Breast epithelium (tissue), 4 donors: ENCODE data around the gene ZNF317. TPM values are rescaled to one million over a fixed set of nuclear protein-coding genes. Genes with fewer than 3 reads are reported as not detected.

Experiments used
- DNase-seq, 2 donors: peaks; one replicate each; pipeline ENCODE4 v3.0.0-alpha.2; 2019; ENCODE audit warnings: low spot score in 2 of 2
- H3K27ac ChIP-seq, 2 donors: fragments of 200-600 bp; sonication (generic) in 1 of 2; one replicate each; pipeline ENCODE4 v1.5.1; 2016 to 2019; ENCODE audit warnings: mild to moderate bottlenecking in 1 of 2
- H3K27me3 ChIP-seq, 2 donors: fragments of 200-600 bp; sonication (generic) in 1 of 2; one replicate each; pipeline versions ENCODE4 v1.5.1 to v1.6.0; 2017 to 2019; ENCODE audit warnings: control low read depth in 1 of 2, mild to moderate bottlenecking in 1 of 2
- H3K36me3 ChIP-seq: fragments of 200-600 bp; one replicate; pipeline ENCODE4 v1.5.1; 2019
- H3K4me1 ChIP-seq, 2 donors: fragments of 200-600 bp; sonication (generic); one replicate each; pipeline ENCODE4 v1.5.1; 2016 to 2019; ENCODE audit warnings: control low read depth in 1 of 2
- H3K4me3 ChIP-seq, 3 donors: fragments of 200-600 bp; sonication (generic); 1 replicate in 2 of 3; 2 replicates in 1 of 3; pipeline ENCODE4 v1.5.1; 2016 to 2019; ENCODE audit warnings: mild to moderate bottlenecking in 3 of 3, moderate library complexity in 2 of 3
- H3K9me3 ChIP-seq, 2 donors: fragments of 200-600 bp; sonication (generic) in 1 of 2; one replicate each; pipeline ENCODE4 v1.5.1; 2016 to 2019; ENCODE audit warnings: control low read depth in 1 of 2
- POLR2A ChIP-seq: fragments of 450-650 bp; IDR thresholded peaks from one replicate; pipeline ENCODE4 v1.6.1; 2016; ENCODE audit warnings: antibody characterized with exemption, mild to moderate bottlenecking, moderate library complexity
- POLR2AphosphoS5 ChIP-seq, 3 donors: sonication (generic); formaldehyde crosslinking; IDR thresholded peaks; one replicate each; pipeline ENCODE4 v1.6.1; 2017; ENCODE audit warnings: antibody characterized with exemption in 3 of 3
- intact Hi-C: fragments of 100-400 bp; cut with DNase I; formaldehyde crosslinking; loops from one replicate; pipeline ENCODE4 v1.15.1; 2023; ENCODE audit warnings: low total_unique reads
- total RNA-seq, 3 donors: library from RNA; depleted of rRNA; stranded (reverse); fragments of >200 nt; gene quantifications; one replicate each; pipeline ENCODE4 v1.1.0, GENCODE V29; 2016
- TF ChIP-seq, protein P1 (sequence below), 3 donors: fragments of 450-650 bp; IDR thresholded peaks; one replicate each; pipeline ENCODE4 v1.5.1; 2016 to 2017; ENCODE audit warnings: antibody characterized with exemption in 3 of 3, mild to moderate bottlenecking in 3 of 3, moderate library complexity in 3 of 3

ZNF317 gene
- total RNA-seq, 3 donors from 2014 or later = 14.6 to 28.1 (median 19.3) TPM

DNA sequence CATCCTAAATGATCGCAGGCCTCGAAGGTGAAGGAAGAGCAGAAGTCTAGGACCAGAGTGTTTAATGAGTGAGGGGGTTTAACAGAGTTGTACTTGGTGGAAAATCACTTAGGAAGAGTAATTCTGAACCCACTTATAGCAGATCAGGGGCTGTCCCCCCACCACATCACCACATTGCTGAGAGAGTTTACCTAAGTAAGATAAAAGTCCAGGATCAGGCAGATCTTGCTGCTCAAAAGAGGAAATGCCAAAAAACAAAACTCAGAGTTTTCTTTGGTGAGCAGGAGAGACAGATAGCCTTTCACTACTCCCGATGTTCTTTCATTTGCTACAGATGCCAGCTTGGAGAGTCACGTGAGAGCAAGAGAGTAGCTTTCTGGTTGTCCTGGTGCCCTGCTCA, 15.4 kb downstream of the ZNF317 start:
- DNase-seq = no peak
- intact Hi-C loops = no loop called here
- TF ChIP-seq POLR2A (no peak), POLR2AphosphoS5 (IDR thresholded peaks at IDR 0.05) (no peak)
- TF ChIP-seq, protein P1, sequence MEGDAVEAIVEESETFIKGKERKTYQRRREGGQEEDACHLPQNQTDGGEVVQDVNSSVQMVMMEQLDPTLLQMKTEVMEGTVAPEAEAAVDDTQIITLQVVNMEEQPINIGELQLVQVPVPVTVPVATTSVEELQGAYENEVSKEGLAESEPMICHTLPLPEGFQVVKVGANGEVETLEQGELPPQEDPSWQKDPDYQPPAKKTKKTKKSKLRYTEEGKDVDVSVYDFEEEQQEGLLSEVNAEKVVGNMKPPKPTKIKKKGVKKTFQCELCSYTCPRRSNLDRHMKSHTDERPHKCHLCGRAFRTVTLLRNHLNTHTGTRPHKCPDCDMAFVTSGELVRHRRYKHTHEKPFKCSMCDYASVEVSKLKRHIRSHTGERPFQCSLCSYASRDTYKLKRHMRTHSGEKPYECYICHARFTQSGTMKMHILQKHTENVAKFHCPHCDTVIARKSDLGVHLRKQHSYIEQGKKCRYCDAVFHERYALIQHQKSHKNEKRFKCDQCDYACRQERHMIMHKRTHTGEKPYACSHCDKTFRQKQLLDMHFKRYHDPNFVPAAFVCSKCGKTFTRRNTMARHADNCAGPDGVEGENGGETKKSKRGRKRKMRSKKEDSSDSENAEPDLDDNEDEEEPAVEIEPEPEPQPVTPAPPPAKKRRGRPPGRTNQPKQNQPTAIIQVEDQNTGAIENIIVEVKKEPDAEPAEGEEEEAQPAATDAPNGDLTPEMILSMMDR (IDR thresholded peaks at IDR 0.05) = no peak
- Histone ChIP-seq H3K4me1 (no peaks in the 10 kb centered on the region), H3K27ac (no peak overlapping the region), H3K4me3 (peak overlapping the region in 1 of 3 donors; percentile 17), H3K36me3 (peaks cover 10% of the 10 kb centered on the region), H3K27me3 (no peaks in the 10 kb centered on the region), H3K9me3 (peaks cover 65 to 68% of the 10 kb centered on the region in 2 donors)

GRCh38 chr19:9156304-9156703, 16.1 kb downstream of the ZNF317 start:
- H3K4me1 ChIP-seq = no peaks in the 10 kb centered on the region
- H3K4me3 ChIP-seq = peak overlapping the region in 1 of 3 donors; percentile 4
- peaks cover 12% of the 10 kb centered on the region for H3K36me3 ChIP-seq
- no peaks in the 10 kb centered on the region for H3K27me3 ChIP-seq
- no peak overlapping the region for H3K27ac ChIP-seq
- H3K9me3 ChIP-seq = peaks cover 68% of the 10 kb centered on the region in 2 donors
- TF ChIP-seq, protein P1 (IDR thresholded peaks at IDR 0.05) = no peak
- TF ChIP-seq POLR2AphosphoS5 (IDR thresholded peaks at IDR 0.05) (no peak), POLR2A (no peak)
- intact Hi-C loops = no loop called here
- DNase-seq = no peak

- Histone ChIP-seq H3K27me3 (no peaks in the 10 kb centered on the region), H3K9me3 (peaks cover 53 to 76% of the 10 kb centered on the region in 2 donors), H3K36me3 (peaks cover 17% of the 10 kb centered on the region), H3K27ac (no peak overlapping the region), H3K4me3 (peak overlapping the region in 1 of 3 donors; percentile 10), H3K4me1 (no peaks in the 10 kb centered on the region)
- TF ChIP-seq POLR2A (no peak), POLR2AphosphoS5 (IDR thresholded peaks at IDR 0.05) (no peak)
- TF ChIP-seq, protein P1 (IDR thresholded peaks at IDR 0.05) = no peak
- intact Hi-C loops = no loop called here
- no peak for DNase-seq
Observed at GRCh38 chr19:9159891-9160290, 19.7 kb downstream of the ZNF317 start.

DNA sequence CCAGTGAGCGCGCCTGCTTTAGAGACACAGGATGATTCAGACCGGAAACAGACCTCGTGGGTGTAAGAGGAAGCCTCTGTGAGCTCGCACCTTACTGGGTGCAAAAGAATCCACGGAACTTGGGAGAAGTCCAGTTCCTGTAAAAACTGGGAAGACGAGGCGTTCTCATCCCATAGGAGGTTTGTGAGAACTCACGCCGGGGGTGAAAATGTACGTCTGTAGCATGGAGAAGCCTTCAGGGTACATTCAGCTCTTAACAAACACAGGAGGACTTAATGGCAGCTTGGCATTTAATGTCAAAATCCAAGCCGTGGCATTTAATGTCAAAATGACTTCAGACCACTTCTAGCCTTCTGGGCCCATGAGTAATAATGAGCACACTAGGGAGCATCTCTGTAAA, 21.2 kb downstream of the ZNF317 start:
- H3K4me1 ChIP-seq = no peaks in the 10 kb centered on the region
- H3K36me3 ChIP-seq = peaks cover 17% of the 10 kb centered on the region
- TF ChIP-seq POLR2A (no peak), POLR2AphosphoS5 (IDR thresholded peaks at IDR 0.05) (no peak)
- TF ChIP-seq, protein P1 (IDR thresholded peaks at IDR 0.05) = no peak

GRCh38 chr19:9165261-9165660, 25.1 kb downstream of the ZNF317 start:
- TF ChIP-seq POLR2A = no peak
- TF ChIP-seq POLR2AphosphoS5 (IDR thresholded peaks at IDR 0.05) = no peak
- TF ChIP-seq, protein P1 (IDR thresholded peaks at IDR 0.05) = no peak
- Histone ChIP-seq H3K4me1 (no peaks in the 10 kb centered on the region), H3K9me3 (peaks cover 30 to 68% of the 10 kb centered on the region in 2 donors), H3K27ac (no peak overlapping the region), H3K4me3 (no peak overlapping the region), H3K36me3 (peaks cover 10% of the 10 kb centered on the region), H3K27me3 (no peaks in the 10 kb centered on the region)
- intact Hi-C loops = no loop called here
- no peak for DNase-seq

More for the DNA sequence above, 21.2 kb downstream of the ZNF317 start:
- DNase-seq = no peak
- Histone ChIP-seq H3K27me3 (no peaks in the 10 kb centered on the region), H3K9me3 (peaks cover 41 to 73% of the 10 kb centered on the region in 2 donors), H3K4me3 (no peak overlapping the region), H3K27ac (no peak overlapping the region)
- intact Hi-C loops = no loop called here
